Esophagus mucosa (tissue), 1 donor: Measurements from ENCODE around the gene SVIL. TPM values are rescaled to one million over a fixed set of nuclear protein-coding genes. Genes with fewer than 3 reads are reported as not detected.
A peak's percentile ranks its signal among the peaks of the same experiment; 100 is the strongest.
"Not testable (repeated sequence)": the region's sequence is repeated elsewhere in the genome, so short reads cannot be mapped to it uniquely, and the experiment has no call there.

Source experiments
- ATAC-seq: fragments of 200-7000 bp; cut with Tn5 transposase; one replicate; pipeline ENCODE4 v1.9.1; 2020
- total RNA-seq: library from RNA; stranded (reverse); gene quantifications from one replicate; pipeline ENCODE4 v1.2.4, GENCODE V29; 2023
- donor health status: DM: yes; HTN: yes; CAD: no.

SVIL gene
- total RNA-seq, 1 donor from 2014 or later, result 79.6 TPM

DNA sequence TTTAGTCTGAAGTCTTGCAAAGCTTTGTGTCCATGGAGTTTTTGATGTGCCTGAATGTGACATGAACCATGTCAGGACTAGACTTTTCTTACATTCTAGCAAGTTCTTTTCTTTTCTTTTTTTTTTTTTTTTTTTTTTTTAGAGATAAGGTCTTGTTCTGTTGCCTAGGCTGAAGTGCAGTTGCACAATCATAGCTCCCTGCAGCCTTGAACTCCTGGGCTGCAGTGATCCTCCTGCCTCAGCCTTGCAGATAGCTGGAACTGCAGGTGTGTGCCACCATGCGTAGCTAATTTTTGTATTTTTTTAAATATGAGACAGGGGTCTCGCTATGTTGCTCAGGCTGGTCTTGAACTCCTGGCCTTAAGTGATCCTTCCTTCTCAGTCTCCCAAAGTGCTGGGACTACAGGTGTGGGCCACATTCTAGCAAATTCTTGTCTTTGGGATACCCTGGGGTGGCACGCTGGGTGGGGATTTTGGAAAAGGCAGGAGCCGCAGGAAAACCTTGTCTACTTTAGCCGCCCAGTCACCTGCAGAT, 152.8 kb downstream of the SVIL start:
- ATAC-seq, result no peak

DNA sequence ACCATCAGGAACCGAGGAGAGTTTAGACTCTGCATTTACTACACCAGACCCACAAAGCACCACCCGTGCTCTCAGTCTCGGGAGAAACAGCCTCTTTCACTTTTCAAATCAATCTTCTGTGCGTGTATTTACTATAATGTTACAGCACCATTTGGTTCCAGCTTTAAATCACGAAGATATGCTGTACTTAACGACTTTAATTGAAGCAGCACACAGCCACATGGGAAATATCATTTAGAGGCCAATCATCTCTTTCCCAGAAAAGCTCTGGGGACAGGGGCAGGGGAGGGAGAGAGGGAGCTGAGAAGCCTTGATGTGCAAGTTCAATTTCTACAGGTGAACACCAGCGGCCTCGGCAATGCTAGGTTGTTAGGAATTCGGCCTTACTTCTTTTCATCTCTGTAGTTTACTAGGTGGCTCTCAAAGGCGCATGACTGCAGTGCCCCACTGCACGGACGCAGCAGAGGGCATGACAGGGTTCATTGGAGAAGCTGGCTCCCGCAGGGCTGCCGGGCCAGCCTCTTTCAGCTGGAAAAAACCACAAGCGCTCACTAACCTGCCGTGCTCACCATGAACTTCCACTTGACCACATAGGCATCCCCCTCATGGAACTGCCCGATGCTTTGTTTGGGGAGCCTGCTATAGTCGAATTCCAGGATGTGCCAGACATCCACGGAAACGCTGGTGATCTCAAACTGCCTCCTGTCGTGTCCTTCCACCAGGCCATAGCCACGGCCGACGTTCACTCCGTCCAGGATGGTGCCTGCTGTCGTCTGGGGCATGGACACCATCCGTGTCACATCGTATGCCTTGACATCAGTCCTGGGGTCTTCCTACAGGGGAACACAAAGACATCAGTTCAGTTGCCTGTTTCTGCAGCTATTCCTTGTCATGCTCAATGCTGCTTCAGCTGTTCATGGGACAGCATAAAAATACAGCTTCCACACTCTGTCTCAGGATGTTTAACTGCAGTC, 154.5 kb downstream of the SVIL start:
- ATAC-seq, result peak; percentile 14

DNA sequence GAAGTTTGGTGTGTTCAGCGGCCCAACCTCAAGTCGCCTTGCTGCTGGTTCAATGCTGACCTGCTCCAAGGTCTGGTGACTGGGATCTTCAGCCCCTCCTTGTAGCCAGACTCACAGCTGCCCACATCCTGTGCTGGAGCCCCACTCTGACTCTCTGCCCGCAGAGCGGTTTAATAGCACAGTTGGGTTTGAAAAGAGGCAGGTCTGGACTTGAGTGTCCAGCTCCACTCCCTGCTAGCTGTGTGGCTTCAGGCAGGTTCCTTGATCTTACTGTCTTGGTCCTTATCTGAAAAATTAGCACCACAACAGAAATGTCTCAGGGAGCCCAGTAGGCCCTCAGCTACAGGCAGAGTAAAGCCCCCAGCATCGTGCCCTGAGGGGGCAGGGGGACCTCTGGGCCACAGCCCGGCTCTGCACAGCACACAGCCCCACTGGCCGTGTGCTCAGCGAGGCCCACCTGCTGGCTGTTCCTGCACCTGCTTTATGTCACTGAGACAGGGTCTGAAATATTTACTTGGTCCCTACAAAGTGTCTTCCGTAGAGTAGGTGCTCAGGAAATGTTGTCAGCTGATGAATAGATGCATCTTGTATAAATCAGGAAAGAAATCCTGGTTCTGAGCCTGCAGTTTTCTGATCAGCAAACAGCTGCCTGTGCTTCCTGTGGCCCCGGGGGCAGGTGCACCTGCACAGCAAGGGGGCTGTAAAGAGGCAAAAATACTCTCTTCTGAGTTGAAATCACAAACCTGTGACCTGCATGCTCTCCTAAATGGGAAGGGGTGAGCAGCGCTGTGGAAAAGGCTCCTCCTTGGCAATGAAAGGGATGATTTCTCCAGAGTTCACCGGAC, 155.5 kb downstream of the SVIL start:
- ATAC-seq, result peak; percentile 39

DNA sequence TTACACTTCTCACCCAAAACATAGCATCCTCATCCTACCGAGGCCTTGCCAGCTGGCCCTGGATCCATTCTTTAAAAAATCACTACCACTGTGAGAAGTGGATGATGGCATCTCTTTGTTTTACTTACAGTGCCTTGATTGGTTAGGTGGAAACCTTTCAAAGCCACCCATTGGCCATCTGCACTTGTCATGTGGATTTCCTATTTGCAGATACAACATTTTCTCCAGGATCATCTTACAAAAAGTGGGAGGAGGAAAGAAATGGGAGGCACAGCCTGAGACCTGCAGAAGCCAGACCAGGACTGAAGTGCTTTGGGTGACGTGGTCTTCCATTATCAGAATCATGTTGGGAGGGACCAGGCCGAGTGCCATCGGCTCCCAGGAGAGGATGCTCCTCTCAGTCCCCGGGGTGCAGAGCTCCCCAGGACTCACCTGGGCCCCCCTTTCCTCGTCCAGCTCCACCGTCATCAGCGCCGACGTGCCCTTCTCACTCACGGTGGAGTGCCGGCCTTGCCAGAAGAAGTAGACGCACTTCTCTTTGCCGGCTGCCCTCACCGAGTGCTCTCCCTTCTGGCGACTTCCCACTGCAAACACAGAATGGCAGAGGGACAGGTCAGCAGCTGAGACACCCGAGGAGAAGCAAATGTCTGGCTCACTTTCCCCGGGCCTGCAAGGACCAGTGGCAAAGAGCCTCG, 161.2 kb downstream of the SVIL start:
- peak; percentile 12 for ATAC-seq

GRCh38 chr10:29473087-29473356, 161.7 kb downstream of the SVIL start:
- peak; percentile 15 for ATAC-seq

DNA sequence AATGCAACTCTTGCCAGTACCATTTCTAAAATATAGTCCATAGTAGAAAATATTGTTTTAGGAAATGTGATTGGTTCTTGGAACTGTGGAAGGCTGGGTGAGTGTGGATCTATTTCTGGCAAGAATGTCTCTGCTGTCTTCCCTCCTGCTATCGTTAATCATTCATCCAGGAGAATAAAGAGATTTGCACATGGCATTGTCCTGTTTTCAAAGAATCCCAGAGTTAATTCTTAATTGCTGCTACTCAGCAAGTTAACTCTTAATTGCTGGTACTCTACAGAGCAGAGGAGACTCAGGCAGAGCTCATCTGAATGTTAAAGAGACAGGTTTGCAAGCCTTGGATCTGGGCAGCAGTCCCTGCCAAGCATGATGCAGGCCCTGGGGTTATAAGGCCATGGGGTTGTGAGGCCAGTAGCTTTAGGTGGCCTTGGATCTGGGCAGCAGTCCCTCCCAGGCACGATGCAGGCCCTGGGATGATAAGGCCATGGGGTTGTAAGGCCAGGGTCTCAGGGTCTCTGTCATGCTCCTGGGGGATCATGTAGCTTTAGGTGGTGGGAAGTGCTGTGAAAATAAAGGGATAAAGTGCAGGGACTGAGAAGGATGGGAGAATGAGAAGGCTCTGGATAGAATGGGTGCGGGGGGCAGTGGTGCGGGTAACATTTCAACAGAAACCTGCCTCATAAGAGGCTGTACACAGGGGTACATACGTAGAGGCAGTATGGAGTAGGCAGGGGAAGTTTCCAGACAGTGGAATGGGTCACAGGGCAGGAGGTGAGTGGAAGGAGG, 162.3 kb downstream of the SVIL start:
- no peak for ATAC-seq

DNA sequence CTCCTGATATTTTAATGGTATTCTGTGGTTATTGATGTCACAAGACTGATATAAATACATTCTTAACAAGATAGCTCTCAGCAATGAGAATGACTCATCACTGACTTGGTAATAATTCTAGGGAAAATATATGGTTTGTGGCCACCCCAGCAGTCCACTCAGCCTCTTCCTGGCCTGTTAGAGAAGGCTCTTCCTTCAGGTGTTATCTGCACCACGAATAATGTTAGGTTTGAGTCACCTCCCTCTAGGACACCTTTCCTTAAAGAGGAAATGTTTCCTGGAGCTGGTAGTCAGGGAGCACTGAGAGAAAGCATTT, 163.3 kb downstream of the SVIL start:
- ATAC-seq, result no peak

DNA sequence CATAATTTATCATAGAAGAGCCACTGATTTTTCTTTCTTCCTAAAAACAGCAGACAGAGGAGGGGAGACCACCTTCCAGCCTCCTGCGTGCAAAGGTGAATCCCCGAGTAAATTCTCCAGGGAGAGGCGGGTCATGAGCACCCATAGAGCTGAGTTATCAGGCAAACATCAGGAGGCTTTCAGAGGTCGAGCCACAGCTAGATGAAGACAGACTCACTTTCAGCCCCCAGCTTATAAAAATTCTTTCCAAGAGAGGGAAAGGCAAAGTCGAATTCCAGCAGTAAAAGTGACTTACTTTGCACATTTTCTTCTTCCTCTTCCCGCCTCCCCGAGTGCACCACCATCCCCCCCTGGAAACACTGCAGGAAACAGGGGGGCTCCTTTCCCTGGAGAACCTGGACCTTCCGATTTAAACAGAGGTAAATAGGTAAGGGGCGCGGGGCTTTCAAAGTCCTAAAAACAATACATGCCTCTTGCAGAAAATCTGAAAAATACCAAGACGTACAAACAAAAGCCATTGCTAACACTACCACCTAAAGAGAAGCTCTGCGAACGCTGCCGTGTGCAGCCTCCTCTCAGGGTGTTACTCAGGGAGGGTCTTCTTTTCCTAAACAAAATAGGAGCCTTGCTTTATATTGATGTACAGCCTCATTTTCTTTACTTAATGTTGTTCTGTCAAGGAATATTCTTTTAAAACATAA, 163.8 kb downstream of the SVIL start:
- no peak for ATAC-seq

DNA sequence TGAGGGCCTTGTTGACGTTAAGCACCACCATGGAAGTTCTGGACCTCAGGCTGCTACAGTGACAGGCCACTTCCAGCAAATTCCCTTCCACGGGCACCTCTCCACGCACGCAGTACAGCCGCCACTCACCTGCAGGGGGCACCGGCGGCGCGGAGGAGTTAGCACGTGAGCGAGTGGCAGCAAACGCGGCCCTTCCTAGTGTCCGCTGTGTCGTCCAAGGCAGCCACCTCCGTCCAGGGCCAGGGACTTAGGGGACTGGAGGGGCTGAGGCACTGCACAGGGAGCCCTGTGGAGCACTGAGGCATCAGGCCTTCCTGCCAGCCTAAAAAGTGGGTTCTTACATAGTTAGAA, 164.4 kb downstream of the SVIL start:
- no peak for ATAC-seq

- ATAC-seq, result no peak
These were observed 165.1 kb downstream of the SVIL start for GRCh38 chr10:29469481-29470354.

- no peak for ATAC-seq
These were observed 169.4 kb downstream of the SVIL start for GRCh38 chr10:29465384-29465783.

DNA sequence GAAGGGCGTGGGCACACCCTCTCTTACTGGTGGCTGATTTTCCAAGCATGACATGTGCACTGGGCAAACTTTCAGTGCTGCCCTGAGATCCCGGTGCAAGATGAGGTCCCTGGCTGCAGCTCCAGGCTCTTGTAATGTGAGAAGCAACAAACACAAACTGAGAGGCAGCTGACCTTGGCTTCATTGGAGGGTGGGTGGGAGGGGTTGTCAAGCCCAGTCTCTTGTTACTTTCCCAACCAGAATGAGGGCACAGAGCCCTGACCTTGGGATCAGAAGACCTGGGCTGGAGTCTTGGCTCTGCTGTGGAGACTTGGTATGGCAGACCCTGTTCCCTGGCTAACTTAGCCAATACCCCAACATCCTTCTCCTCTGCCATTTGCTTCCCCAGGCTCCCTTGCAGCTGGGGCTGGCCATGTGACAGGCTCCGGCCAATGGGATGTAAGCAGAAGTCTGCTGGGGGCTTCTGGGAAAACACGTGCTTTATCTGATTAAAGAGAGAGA, 170.1 kb downstream of the SVIL start:
- not testable (repeated sequence) for ATAC-seq

GRCh38 chr10:29461042-29461441, 173.7 kb downstream of the SVIL start:
- ATAC-seq, result no peak

DNA sequence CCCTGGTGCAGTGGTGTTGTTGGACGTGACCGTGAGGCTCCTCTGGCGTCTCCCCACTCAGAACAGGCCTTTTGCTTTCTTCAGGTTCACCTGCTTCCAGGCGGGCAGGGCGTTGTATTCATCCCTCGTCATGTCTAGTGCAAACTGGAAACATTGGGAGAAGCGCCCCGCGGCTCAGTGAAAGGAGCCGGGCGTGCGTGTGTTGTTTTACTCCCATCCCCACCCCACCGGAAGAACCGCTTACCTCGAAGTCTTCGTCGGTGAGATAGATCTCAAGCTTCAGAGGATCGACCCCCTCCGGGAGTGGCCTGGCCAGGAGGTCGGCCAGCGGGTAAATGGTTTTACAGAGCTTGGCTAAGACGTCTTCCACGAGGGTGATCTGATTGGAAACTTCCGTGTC, 176.6 kb downstream of the SVIL start:
- ATAC-seq, result not testable (repeated sequence)

- no peak for ATAC-seq
These were observed 179.7 kb downstream of the SVIL start for GRCh38 chr10:29455095-29455494.

DNA sequence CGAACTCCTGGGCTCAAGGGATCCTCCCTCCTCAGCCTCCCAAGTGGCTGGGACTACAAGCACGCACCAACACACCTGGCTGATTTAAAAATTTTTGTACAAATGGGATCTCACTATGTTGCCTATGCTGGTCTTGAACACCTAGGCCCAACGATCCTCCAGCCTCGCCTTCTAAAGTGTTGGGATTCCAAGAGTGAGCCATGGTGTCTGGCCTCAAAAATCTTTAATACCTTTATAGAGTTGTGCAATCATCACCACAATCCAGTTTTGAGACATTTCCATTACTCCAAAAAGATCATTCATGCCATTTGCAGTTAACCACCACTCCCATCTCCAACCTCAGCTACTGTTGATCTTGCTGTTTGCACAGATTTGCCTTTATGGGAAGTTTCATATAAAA, 180.5 kb downstream of the SVIL start:
- ATAC-seq, result no peak

- no peak for ATAC-seq
These were observed 182.2 kb downstream of the SVIL start for GRCh38 chr10:29452546-29452945.

GRCh38 chr10:29451946-29452345, 182.8 kb downstream of the SVIL start:
- no peak for ATAC-seq

DNA sequence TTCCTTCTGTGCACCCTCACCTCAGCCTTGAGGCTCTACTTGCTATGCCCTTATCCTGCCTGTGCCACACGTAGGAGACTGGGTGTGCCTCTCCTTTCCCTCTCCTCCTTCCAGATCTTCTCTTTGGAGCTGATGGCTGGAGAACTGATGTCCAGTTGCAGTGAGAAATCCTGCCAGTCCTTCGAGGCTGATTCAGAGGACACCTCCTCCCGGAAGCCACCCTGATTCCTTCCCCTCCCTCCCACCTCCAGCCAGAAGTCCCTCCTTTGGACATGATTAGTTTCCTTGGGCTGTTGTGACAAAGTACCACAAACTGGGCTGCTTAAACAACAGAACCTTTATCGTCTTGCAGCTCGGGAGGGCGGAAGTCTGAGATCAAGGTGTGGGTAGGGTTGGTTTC, 184.4 kb downstream of the SVIL start:
- no peak for ATAC-seq
